MM.1S (cell line): ENCODE data around the gene MRPS33.

Experiments used
- DNase-seq: peaks from one replicate; pipeline ENCODE4 v3.0.0-alpha.2; 2015
- H2AFZ ChIP-seq: fragments of 300-600 bp; sonication (generic); 2 replicates; pipeline ENCODE4 v1.6.0; 2016; ENCODE audit warnings: antibody characterized with exemption, low read length
- H3F3A ChIP-seq: fragments of 300-600 bp; sonication (generic); 2 replicates; pipeline ENCODE4 v1.6.1; 2016; ENCODE audit warnings: mild to moderate bottlenecking, antibody characterized with exemption, low read length, moderate library complexity, mixed read lengths; ENCODE audit not compliant: insufficient read depth
- H3K27ac ChIP-seq: fragments of 300-600 bp; sonication (generic); 2 replicates; pipeline ENCODE4 v1.5.1; 2016; ENCODE audit warnings: mild to moderate bottlenecking, low read length
- H3K27me3 ChIP-seq: fragments of 300-600 bp; sonication (generic); replicated peaks from 2 replicates; pipeline ENCODE4 v1.6.0; 2016; ENCODE audit warnings: low read length; ENCODE audit not compliant: insufficient read depth
- H3K36me3 ChIP-seq: fragments of 300-600 bp; sonication (generic); replicated peaks from 2 replicates; pipeline ENCODE4 v1.6.1; 2016; ENCODE audit warnings: mild to moderate bottlenecking, low read length, mixed read lengths; ENCODE audit not compliant: insufficient read depth
- H3K4me1 ChIP-seq: fragments of 300-600 bp; sonication (generic); 2 replicates; pipeline ENCODE4 v1.6.1; 2016; ENCODE audit warnings: low read length, mixed read lengths
- H3K4me2 ChIP-seq: fragments of 300-600 bp; sonication (generic); 2 replicates; pipeline ENCODE4 v1.6.0; 2016; ENCODE audit warnings: low read depth, low read length
- H3K4me3 ChIP-seq: fragments of 300-600 bp; sonication (generic); 2 replicates; pipeline ENCODE4 v1.5.1; 2016; ENCODE audit warnings: low read length, mixed read lengths
- H3K79me2 ChIP-seq: fragments of 300-600 bp; sonication (generic); 2 replicates; pipeline ENCODE4 v1.6.1; 2016; ENCODE audit warnings: mixed run types, low read length, mixed read lengths
- H3K9ac ChIP-seq: fragments of 300-600 bp; sonication (generic); 2 replicates; pipeline ENCODE4 v1.6.1; 2016; ENCODE audit warnings: low read length, mixed read lengths
- H3K9me2 ChIP-seq: fragments of 300-600 bp; sonication (generic); replicated peaks from 2 replicates; pipeline ENCODE4 v1.6.1; 2016; ENCODE audit warnings: mild to moderate bottlenecking, low read length, mixed read lengths; ENCODE audit not compliant: insufficient read depth
- H3K9me3 ChIP-seq: fragments of 300-600 bp; sonication (generic); replicated peaks from 2 replicates; pipeline ENCODE4 v1.6.1; 2016; ENCODE audit warnings: mild to moderate bottlenecking, low read length, mixed read lengths; ENCODE audit not compliant: insufficient read depth
- H4K20me1 ChIP-seq: fragments of 300-600 bp; sonication (generic); 2 replicates; pipeline ENCODE4 v1.6.1; 2016; ENCODE audit warnings: mild to moderate bottlenecking, low read length, moderate library complexity, mixed read lengths; ENCODE audit not compliant: insufficient read depth
- CTCF ChIP-seq: fragments of 300-600 bp; sonication (generic); IDR thresholded peaks from 2 replicates; pipeline ENCODE4 v1.5.1; 2016; ENCODE audit warnings: antibody characterized with exemption, low read length, mixed read lengths
- EZH2 ChIP-seq: fragments of 300-600 bp; sonication (generic); optimal IDR thresholded peaks from 2 replicates; pipeline ENCODE3; 2017; ENCODE audit warnings: low read depth, mild to moderate bottlenecking, antibody characterized with exemption, low read length, mixed read lengths
- EZH2phosphoT487 ChIP-seq: fragments of 300-600 bp; sonication (generic); IDR thresholded peaks from 2 replicates; pipeline ENCODE4 v1.6.1; 2018; ENCODE audit warnings: antibody characterized with exemption, low read length

The MRPS33 gene

GRCh38 chr7:141011443-141011842, 3.3 kb downstream of the MRPS33 start:
- peaks cover 13% of the 10 kb centered on the region for H3K4me1 ChIP-seq
- no peak for DNase-seq
- H3K27ac ChIP-seq = no peak overlapping the region
- H3K9me3 ChIP-seq = no peaks in the 10 kb centered on the region
- H2AFZ ChIP-seq = no peak overlapping the region
- no peak overlapping the region for H3K4me2 ChIP-seq
- H3K27me3 ChIP-seq = no peaks in the 10 kb centered on the region
- TF ChIP-seq EZH2 = no peak
- H3K79me2 ChIP-seq = peaks cover 31% of the 10 kb centered on the region
- no peaks in the 10 kb centered on the region for H4K20me1 ChIP-seq
- H3K36me3 ChIP-seq = peaks cover 15% of the 10 kb centered on the region; the same call in 1 of the 2 replicates
- H3K9ac ChIP-seq = no peak overlapping the region
- no peak overlapping the region for H3K4me3 ChIP-seq
- H3F3A ChIP-seq = peaks cover 22% of the 10 kb centered on the region
- no peaks in the 10 kb centered on the region for H3K9me2 ChIP-seq

GRCh38 chr7:141003172-141004065, 11.3 kb downstream of the MRPS33 start:
- Histone ChIP-seq H3F3A (no peaks in the 10 kb centered on the region; the same call in 1 of the 2 replicates), H3K79me2 (no peaks in the 10 kb centered on the region), H3K4me1 (no peaks in the 10 kb centered on the region), H3K9me2 (no peaks in the 10 kb centered on the region), H4K20me1 (no peaks in the 10 kb centered on the region), H3K27me3 (no peaks in the 10 kb centered on the region), H3K9ac (no peak overlapping the region), H3K27ac (no peak overlapping the region), H2AFZ (no peak overlapping the region), H3K36me3 (peaks cover 9% of the 10 kb centered on the region; the same call in 1 of the 2 replicates), H3K4me2 (no peak overlapping the region), H3K9me3 (no peaks in the 10 kb centered on the region), H3K4me3 (no peak overlapping the region)
- no peak for TF ChIP-seq CTCF
- TF ChIP-seq EZH2phosphoT487 = no peak
- no peak for TF ChIP-seq EZH2
- DNase-seq = no peak

GRCh38 chr7:141001546-141001945, 13.2 kb downstream of the MRPS33 start:
- no peak for DNase-seq
- no peaks in the 10 kb centered on the region for H3K27me3 ChIP-seq
- no peak overlapping the region for H2AFZ ChIP-seq
- H3K27ac ChIP-seq = no peak overlapping the region
- no peak for TF ChIP-seq EZH2
- no peaks in the 10 kb centered on the region for H3K9me2 ChIP-seq
- no peaks in the 10 kb centered on the region for H3K4me1 ChIP-seq
- H4K20me1 ChIP-seq = no peaks in the 10 kb centered on the region
- no peak overlapping the region for H3K4me2 ChIP-seq
- H3K36me3 ChIP-seq = no peaks in the 10 kb centered on the region
- no peaks in the 10 kb centered on the region for H3K9me3 ChIP-seq
- no peak overlapping the region for H3K9ac ChIP-seq
- H3F3A ChIP-seq = no peaks in the 10 kb centered on the region; the same call in 1 of the 2 replicates
- H3K4me3 ChIP-seq = no peak overlapping the region
- H3K79me2 ChIP-seq = no peaks in the 10 kb centered on the region

GRCh38 chr7:141001122-141001521, 13.6 kb downstream of the MRPS33 start:
- H3K9ac ChIP-seq = no peak overlapping the region
- no peaks in the 10 kb centered on the region for H3K36me3 ChIP-seq
- no peaks in the 10 kb centered on the region; the same call in 1 of the 2 replicates for H3F3A ChIP-seq
- H2AFZ ChIP-seq = no peak overlapping the region
- H4K20me1 ChIP-seq = no peaks in the 10 kb centered on the region
- no peak overlapping the region for H3K4me3 ChIP-seq
- no peak overlapping the region for H3K4me2 ChIP-seq
- no peaks in the 10 kb centered on the region for H3K79me2 ChIP-seq
- H3K9me2 ChIP-seq = no peaks in the 10 kb centered on the region
- TF ChIP-seq EZH2 (no peak), EZH2phosphoT487 (no peak), CTCF (no peak)
- no peaks in the 10 kb centered on the region for H3K9me3 ChIP-seq
- H3K27me3 ChIP-seq = no peaks in the 10 kb centered on the region
- DNase-seq = no peak
- no peak overlapping the region for H3K27ac ChIP-seq
- no peaks in the 10 kb centered on the region for H3K4me1 ChIP-seq
